Activated T-cell treated with anti-CD3 and anti-CD28 coated beads, Interleukin-2, amount 50 U/mL, for 72 hours (primary cell): ENCODE measurements around the gene ELP1. TPM values are rescaled to one million over a fixed set of nuclear protein-coding genes. Genes with fewer than 3 reads are reported as not detected.

Experiments used
- ATAC-seq, 2 donors: fragments of 150-1000 bp; cut with Tn5 transposase; replicated peaks in 1 of 2; 2 replicates each; pipeline ENCODE4 v1.10.0; 2021; ENCODE audit warnings: moderate library complexity in 2 of 2, mild to moderate bottlenecking in 1 of 2
- DNase-seq, 2 donors: peaks; one replicate each; pipeline ENCODE4 v3.0.0; 2021 to 2022; ENCODE audit warnings: mixed read lengths in 1 of 2
- H3K27ac Mint-ChIP-seq: one replicate; pipeline ENCODE4 v1.8.0; 2022; ENCODE audit warnings: mild to moderate bottlenecking, moderate library complexity, mixed read lengths
- H3K27me3 Mint-ChIP-seq: one replicate; pipeline ENCODE4 v1.8.0; 2022; ENCODE audit warnings: low read depth, mixed read lengths
- H3K36me3 Mint-ChIP-seq, 2 donors: one replicate each; pipeline ENCODE4 v1.8.0; 2022; ENCODE audit warnings: mixed read lengths in 2 of 2, mild to moderate bottlenecking in 1 of 2; ENCODE audit not compliant: insufficient read depth in 2 of 2
- H3K4me1 Mint-ChIP-seq: one replicate; pipeline ENCODE4 v1.8.0; 2022; ENCODE audit warnings: low read depth, mixed read lengths
- H3K4me3 Mint-ChIP-seq, 2 donors: one replicate each; pipeline ENCODE4 v1.8.0; 2022; ENCODE audit warnings: mild to moderate bottlenecking in 2 of 2, mixed read lengths in 2 of 2, moderate library complexity in 2 of 2
- H3K9me3 Mint-ChIP-seq, 2 donors: one replicate each; pipeline ENCODE4 v1.8.0; 2022; ENCODE audit warnings: mixed read lengths in 2 of 2
- total RNA-seq, 2 donors: library from RNA; stranded (reverse); gene quantifications; one replicate each; pipeline ENCODE4 v1.2.3, GENCODE V29; 2022

The ELP1 gene
- total RNA-seq, 2 donors from 2014 or later: 25.6 to 39.5 TPM

- H3K27me3 Mint-ChIP-seq: no peaks in the 10 kb centered on the region
- ATAC-seq: no peak
- DNase-seq: no peak
- no peak overlapping the region for H3K27ac Mint-ChIP-seq
- H3K9me3 Mint-ChIP-seq: no peaks in the 10 kb centered on the region
- no peak overlapping the region for H3K4me3 Mint-ChIP-seq
- peaks cover 10% of the 10 kb centered on the region for H3K4me1 Mint-ChIP-seq
- H3K36me3 Mint-ChIP-seq: no peaks in the 10 kb centered on the region
Observed at GRCh38 chr9:108836319-108836718, 97.6 kb downstream of the ELP1 start.

GRCh38 chr9:108835831-108836230 is 98.1 kb downstream of the ELP1 start:
- Mint-ChIP-seq H3K4me3 (no peak overlapping the region), H3K9me3 (no peaks in the 10 kb centered on the region), H3K4me1 (peaks cover 11% of the 10 kb centered on the region), H3K27me3 (no peaks in the 10 kb centered on the region), H3K27ac (no peak overlapping the region), H3K36me3 (no peaks in the 10 kb centered on the region)
- no peak for DNase-seq
- no peak for ATAC-seq

GRCh38 chr9:108834959-108835665 is 98.8 kb downstream of the ELP1 start:
- Mint-ChIP-seq H3K9me3 (no peaks in the 10 kb centered on the region), H3K36me3 (no peaks in the 10 kb centered on the region)

GRCh38 chr9:108832179-108832500 is 101.8 kb downstream of the ELP1 start:
- Mint-ChIP-seq H3K4me1 (peaks cover 16% of the 10 kb centered on the region), H3K36me3 (no peaks in the 10 kb centered on the region), H3K4me3 (no peak overlapping the region), H3K27me3 (no peaks in the 10 kb centered on the region), H3K9me3 (no peaks in the 10 kb centered on the region), H3K27ac (no peak overlapping the region)
- no peak for DNase-seq
- ATAC-seq: no peak

More at GRCh38 chr9:108834959-108835665, 98.8 kb downstream of the ELP1 start:
- peaks cover 16% of the 10 kb centered on the region for H3K4me1 Mint-ChIP-seq
- ATAC-seq (no peak), DNase-seq (no peak)
- H3K4me3 Mint-ChIP-seq: no peak overlapping the region
- no peaks in the 10 kb centered on the region for H3K27me3 Mint-ChIP-seq
- peak overlapping the region; percentile 29 for H3K27ac Mint-ChIP-seq

GRCh38 chr9:108831496-108832178 is 102.3 kb downstream of the ELP1 start:
- no peak overlapping the region for H3K4me3 Mint-ChIP-seq
- peaks cover 16% of the 10 kb centered on the region for H3K4me1 Mint-ChIP-seq
- ATAC-seq (peak in 1 of 2 donors; percentile 42), DNase-seq (no peak)
- no peaks in the 10 kb centered on the region for H3K9me3 Mint-ChIP-seq
- no peaks in the 10 kb centered on the region for H3K36me3 Mint-ChIP-seq
- no peaks in the 10 kb centered on the region for H3K27me3 Mint-ChIP-seq
- H3K27ac Mint-ChIP-seq: no peak overlapping the region

- Mint-ChIP-seq H3K27ac (no peak overlapping the region), H3K36me3 (no peaks in the 10 kb centered on the region), H3K4me3 (peak overlapping the region in 1 of 2 donors; percentile 10), H3K4me1 (peaks cover 12% of the 10 kb centered on the region), H3K27me3 (no peaks in the 10 kb centered on the region), H3K9me3 (no peaks in the 10 kb centered on the region)
- DNase-seq (no peak), ATAC-seq (peak; percentile 36 to 63)
Observed at GRCh38 chr9:108830272-108830671, 103.7 kb downstream of the ELP1 start.

GRCh38 chr9:108823829-108824228 is 110.1 kb downstream of the ELP1 start:
- no peak for DNase-seq
- Mint-ChIP-seq H3K9me3 (peaks cover 2 to 8% of the 10 kb centered on the region in 2 donors), H3K4me1 (no peaks in the 10 kb centered on the region), H3K27ac (no peak overlapping the region), H3K36me3 (peaks cover 8 to 10% of the 10 kb centered on the region in 2 donors), H3K4me3 (no peak overlapping the region), H3K27me3 (no peaks in the 10 kb centered on the region)
- ATAC-seq: no peak

Other genes with a start within 250 kb of the ELP1 start
- gene ACTL7B, start 78.1 kb downstream of the ELP1 start, total RNA-seq: under 1 TPM in 1 of 2 donors, not detected in 1; 0.12 TPM
- not detected for gene ACTL7A, start 71.9 kb downstream of the ELP1 start, total RNA-seq
- gene ABITRAM, start 276 bp upstream of the ELP1 start, total RNA-seq: 10 to 100 TPM; 11.3 to 13.9 TPM
- gene CTNNAL1, start 79.4 kb upstream of the ELP1 start, total RNA-seq: 10 to 100 TPM; 17.9 to 22.1 TPM
- gene TMEM245, start 185.8 kb upstream of the ELP1 start, total RNA-seq: 10 to 100 TPM; 30.7 to 35.5 TPM
- gene FRRS1L, start 233.1 kb upstream of the ELP1 start, total RNA-seq: not detected